ENCODE measurements around the gene S100A7A.

Gene S100A7A

DNA sequence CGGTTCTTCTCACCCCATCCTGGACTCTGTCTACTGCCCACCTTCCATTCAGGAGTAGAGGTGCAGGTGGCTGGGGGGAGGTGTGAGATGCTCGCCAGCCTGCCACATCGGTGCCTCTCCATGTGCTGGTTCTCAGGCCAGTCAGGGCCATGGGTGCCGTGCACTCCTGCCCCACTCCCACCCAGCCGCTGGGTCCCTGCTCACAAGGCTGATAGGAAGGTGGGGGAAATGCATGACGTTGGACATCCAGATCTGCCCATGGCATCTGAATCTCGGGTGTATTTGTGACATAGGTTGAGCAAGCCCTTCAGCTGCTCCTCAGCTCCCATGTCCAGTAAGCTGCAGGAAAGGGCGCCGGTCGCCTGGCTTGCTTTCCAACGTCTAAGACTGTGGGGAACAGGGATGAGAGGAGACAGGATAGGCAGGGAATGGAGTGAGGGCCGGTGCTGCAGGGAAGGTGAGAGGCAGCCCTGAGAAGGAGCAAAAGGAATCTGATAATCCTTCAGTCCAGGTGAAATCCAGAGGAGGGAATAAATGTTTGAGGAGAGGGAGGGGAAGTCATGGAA is 11.8 kb downstream of the S100A7A start:
- H3K4me3 Mint-ChIP-seq = no peak overlapping the region
- no peaks in the 10 kb centered on the region for H3K36me3 Mint-ChIP-seq (ENCODE audit: low read depth)
- no peaks in the 10 kb centered on the region for H3K4me1 Mint-ChIP-seq
- no peak overlapping the region for H3K27ac Mint-ChIP-seq
- DNase-seq = no peak
- peaks cover 11% of the 10 kb centered on the region for H3K27me3 Mint-ChIP-seq (ENCODE audit: low read depth, poor library complexity)
- TF ChIP-seq, protein P1, sequence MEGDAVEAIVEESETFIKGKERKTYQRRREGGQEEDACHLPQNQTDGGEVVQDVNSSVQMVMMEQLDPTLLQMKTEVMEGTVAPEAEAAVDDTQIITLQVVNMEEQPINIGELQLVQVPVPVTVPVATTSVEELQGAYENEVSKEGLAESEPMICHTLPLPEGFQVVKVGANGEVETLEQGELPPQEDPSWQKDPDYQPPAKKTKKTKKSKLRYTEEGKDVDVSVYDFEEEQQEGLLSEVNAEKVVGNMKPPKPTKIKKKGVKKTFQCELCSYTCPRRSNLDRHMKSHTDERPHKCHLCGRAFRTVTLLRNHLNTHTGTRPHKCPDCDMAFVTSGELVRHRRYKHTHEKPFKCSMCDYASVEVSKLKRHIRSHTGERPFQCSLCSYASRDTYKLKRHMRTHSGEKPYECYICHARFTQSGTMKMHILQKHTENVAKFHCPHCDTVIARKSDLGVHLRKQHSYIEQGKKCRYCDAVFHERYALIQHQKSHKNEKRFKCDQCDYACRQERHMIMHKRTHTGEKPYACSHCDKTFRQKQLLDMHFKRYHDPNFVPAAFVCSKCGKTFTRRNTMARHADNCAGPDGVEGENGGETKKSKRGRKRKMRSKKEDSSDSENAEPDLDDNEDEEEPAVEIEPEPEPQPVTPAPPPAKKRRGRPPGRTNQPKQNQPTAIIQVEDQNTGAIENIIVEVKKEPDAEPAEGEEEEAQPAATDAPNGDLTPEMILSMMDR (IDR thresholded peaks at IDR 0.05) = no peak
- H3K9me3 Mint-ChIP-seq = peaks cover 5% of the 10 kb centered on the region

DNA sequence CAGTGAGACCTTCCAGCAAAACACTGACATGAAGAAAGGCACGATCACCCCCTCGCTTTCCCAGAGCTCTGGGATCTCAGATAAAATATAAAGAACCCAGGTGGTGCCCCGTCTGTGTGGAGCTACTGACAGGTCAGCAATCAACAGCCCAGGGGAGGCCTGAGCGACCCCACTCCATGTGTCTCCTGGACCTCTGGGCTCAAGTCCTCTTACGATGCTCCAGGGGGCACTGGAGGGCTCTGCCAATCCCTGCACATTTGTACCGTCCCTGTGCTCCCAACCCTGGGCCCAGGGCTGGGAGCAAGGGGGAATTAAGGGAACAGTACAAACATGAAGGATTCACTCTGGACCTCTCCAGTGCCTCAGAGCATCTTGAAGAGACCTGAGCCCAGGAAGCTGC is 12.5 kb downstream of the S100A7A start:
- Mint-ChIP-seq H3K9me3 (peaks cover 5% of the 10 kb centered on the region), H3K36me3 (ENCODE audit: low read depth) (no peaks in the 10 kb centered on the region), H3K27me3 (ENCODE audit: low read depth, poor library complexity) (peaks cover 12% of the 10 kb centered on the region), H3K4me1 (no peaks in the 10 kb centered on the region), H3K27ac (no peak overlapping the region), H3K4me3 (no peak overlapping the region)
- no peak for DNase-seq
- TF ChIP-seq, protein P1 (IDR thresholded peaks at IDR 0.05) = no peak

DNA sequence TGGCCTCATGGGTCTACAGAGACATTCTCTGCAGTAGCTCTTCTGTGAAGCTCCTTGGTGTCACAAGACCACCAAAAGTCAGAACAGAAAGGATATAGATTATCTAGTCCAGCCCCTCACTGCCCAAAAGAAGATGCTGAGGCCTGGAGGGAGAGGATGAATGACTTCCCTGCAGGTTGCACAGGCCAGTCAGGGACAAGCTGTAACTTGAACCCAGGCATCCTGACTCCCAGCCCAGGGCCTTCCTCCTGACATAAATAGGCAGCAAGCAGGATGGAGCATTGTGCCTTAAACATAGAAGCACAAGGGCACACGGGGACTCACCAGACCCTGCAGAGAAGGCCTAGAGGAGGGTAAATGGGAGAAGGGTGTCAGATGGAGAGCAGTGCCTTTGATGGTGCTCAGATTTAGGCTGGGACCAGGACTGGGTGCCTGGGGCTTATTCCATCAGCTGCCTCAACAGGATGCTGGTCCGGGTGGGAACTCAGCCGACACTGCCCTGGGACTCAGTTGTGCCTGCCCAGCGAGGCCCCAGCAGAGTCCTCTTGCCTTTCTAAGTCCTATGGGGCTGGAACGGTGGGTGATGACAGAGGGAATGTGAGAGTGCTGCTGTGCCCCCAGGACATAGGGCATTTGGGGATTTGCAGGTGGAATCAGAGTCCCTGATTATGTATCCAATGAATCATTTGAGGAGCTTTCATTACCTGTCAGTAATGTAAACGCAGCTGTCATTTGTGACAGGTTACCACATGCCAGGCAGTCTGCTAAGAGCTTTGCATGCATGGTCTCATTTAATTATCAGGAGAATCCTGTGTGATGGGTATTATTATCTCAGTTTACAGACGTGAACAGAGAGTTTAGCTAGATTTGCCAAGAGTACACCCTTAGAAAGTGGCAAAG is 13.2 kb downstream of the S100A7A start:
- TF ChIP-seq, protein P1 (IDR thresholded peaks at IDR 0.05) = no peak
- Mint-ChIP-seq H3K4me1 (no peaks in the 10 kb centered on the region), H3K36me3 (ENCODE audit: low read depth) (no peaks in the 10 kb centered on the region), H3K27ac (no peak overlapping the region), H3K4me3 (no peak overlapping the region), H3K9me3 (peaks cover 5% of the 10 kb centered on the region), H3K27me3 (ENCODE audit: low read depth, poor library complexity) (peaks cover 12% of the 10 kb centered on the region)
- no peak for DNase-seq

DNA sequence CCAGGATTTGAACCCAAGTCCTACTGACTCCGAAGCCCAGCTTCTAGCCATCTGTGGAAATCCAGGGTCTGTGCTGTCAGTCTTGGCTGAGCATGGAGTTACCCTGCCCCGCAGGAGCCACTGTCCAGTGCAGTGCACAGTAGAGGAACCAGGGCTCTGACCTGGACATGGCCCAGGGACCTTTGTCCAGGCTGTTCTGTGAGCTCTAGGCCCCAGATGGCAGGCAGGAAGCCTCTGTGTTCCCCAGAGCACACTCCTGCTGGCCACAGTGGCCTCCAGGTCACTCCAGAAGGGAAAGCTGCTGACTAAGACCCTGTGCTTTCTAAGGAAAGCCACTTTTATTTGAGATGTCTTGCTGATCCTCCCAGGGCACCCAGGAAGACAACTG is 13.8 kb downstream of the S100A7A start:
- TF ChIP-seq, protein P1 (IDR thresholded peaks at IDR 0.05) = no peak

DNA sequence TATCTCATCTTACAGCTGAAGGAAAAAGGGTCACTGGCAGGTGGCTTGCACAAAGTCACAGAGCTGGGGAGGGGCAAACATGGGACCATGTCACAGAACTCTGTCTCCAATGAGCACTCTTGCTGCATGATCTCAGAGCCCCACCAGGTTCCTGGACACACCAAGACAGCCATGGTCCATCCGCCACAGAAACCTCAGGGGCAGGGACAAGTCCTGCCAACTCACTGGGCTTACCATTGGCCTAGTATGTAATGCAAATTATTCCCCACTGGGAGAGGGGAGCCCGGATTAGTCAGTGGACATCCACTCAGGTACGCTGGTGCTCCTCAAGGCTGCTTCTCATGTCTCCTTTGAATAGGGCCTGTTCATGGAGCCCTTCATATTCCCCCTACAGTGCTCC is 14.2 kb downstream of the S100A7A start:
- Mint-ChIP-seq H3K4me3 (no peak overlapping the region), H3K27me3 (ENCODE audit: low read depth, poor library complexity) (peaks cover 8% of the 10 kb centered on the region), H3K36me3 (ENCODE audit: low read depth) (no peaks in the 10 kb centered on the region), H3K27ac (no peak overlapping the region), H3K9me3 (peaks cover 5% of the 10 kb centered on the region), H3K4me1 (no peaks in the 10 kb centered on the region)
- DNase-seq = no peak
- TF ChIP-seq, protein P1 (IDR thresholded peaks at IDR 0.05) = no peak

More for the DNA sequence above, 13.8 kb downstream of the S100A7A start:
- Mint-ChIP-seq H3K4me3 (no peak overlapping the region), H3K27me3 (ENCODE audit: low read depth, poor library complexity) (peaks cover 9% of the 10 kb centered on the region), H3K27ac (no peak overlapping the region), H3K9me3 (peaks cover 5% of the 10 kb centered on the region), H3K36me3 (ENCODE audit: low read depth) (no peaks in the 10 kb centered on the region), H3K4me1 (no peaks in the 10 kb centered on the region)
- DNase-seq = no peak

Measured in nephron progenitor cell (in vitro differentiated cells).